HG03571 (cell line): Measurements from ENCODE around the gene MTG1.
"Not testable (repeated sequence)": the region's sequence is repeated elsewhere in the genome, so short reads cannot be mapped to it uniquely, and the experiment has no call there.

ENCODE experiments used
- ATAC-seq: cut with Tn5 transposase; IDR thresholded peaks from one replicate; pipeline ENCODE4 v1.9.1; 2021; ENCODE audit not compliant: unreplicated experiment

The MTG1 gene

DNA sequence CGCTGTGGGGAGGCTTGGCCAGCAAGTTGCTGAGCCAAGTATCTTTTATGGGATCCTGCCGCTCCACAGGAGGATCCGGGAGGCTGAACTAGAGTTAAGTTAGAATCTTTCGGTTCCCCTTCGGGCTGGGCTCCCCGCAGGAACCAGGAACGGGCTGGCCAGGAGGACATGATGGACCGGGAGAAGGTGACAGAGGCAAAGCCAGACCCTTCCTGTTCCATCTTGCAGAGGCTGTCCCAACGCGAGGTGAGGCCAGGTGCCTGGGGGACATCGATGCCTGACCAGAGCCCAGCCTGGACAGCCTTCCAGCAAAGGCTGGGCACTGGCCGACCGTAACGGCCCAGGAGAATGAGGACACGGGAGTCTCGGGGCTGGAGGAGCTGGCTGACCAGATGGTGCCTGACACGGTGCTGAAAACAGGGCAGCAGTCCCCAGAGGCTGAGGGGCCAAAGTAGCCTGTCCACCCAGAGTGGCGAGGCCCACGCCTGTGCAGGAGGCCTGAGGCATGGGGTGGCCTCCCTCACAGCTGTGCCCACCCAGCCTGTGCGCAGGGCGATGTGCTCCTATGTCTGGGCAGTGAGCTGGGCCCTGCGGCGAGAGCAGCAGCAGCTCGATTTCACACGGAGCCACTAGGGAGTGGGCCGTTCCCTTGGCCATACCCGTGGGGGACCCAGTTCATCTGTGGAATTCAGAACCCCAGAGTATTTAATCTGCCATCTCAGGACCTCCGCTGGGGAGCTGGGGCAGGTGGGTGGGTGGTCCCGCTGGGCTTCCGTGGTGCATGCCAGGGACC, 16.7 kb upstream of the MTG1 start:
- ATAC-seq = no peak

DNA sequence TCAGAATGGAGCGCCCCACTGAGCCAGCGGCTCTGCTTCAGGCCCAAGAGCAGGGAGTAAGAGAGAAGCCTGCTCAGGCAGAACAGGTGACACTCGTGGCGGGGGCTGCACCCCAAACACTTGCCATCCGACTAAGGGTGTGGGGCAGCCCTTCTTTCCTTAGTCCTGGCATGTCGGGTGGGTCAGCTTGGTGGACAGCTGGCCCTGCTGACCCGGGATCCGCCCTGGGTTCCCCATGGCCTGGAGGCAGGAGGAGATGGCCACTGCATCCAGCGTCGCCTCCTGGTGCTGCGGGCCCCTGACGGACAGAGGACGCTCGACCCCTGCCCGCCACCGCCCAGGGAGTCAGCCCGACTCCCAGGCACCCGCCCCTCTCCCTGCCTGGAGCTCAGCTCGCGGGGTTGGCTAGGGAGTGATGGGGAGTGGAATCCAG, 16.1 kb upstream of the MTG1 start:
- no peak for ATAC-seq

DNA sequence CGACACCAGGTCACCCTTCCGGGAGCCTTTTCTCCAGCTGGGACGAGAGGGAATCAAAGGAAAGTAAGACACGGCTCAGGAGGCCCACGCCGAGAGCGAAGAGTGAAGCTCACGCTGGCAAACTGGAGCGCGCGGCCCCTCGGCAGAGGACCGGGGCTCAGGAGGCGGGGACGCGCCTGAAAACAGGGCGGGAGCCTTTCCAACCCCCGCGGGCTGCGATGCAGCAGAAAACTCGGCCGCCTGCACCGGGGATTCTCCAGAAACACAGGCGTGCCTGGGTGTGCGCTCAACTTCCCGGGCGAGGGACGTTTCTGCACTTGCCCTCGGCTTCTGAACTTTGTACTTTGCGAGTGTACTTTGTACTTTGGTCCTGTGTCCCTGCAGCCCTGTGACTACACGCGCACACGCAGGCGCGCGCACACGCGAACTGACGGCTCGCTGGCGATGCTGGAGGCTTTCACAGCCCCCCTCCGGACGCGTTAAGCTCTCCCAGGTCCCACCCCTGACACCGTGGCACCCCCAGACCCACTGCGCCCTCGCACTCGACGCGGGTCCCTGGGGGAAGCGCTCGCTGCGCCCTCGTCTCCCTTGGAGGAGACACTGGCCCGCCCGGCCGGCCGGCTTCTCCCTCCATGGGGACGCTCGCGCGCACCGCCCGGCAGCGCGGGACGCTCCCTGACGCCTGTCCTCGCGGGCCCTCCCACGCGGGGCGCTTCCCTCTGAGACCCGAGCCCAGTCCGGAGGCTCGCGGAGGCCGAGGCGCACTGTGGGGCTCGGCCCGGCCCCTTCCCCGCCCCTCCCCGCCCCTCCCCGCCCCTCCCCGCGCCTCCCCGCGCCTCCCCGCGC, 15.5 kb upstream of the MTG1 start:
- peak; percentile 35 for ATAC-seq

DNA sequence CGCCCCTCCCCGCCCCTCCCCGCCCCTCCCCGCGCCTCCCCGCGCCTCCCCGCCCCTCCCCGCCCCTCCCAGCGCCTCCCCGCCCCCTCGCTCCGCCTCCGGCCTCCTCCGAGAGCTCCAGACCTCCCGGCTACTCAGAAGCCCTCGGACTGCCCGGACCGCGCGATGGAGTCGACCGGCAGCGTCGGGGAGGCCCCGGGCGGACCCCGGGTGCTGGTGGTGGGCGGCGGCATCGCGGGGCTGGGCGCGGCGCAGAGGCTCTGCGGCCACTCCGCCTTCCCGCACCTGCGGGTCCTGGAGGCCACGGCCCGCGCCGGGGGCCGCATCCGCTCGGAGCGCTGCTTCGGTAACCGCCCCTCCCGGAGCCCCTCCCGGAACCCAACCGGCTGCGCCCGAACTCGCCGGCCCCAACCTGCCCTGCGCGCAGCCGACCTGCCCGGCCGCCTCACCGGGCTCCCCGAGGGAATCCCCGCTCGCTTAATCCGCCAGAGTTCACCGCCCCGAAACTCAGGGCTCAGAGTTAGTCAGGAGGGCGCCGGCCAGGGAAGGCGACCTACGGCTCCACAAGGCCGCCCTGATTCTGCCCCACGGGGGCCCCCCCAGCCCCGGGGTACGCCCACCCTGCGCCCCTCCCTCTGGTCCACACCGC, 14.7 kb upstream of the MTG1 start, which contains the start of gene PAOX:
Gene PAOX (plus strand): TSS at position 111 of the 649 bp plus-strand sequence. CDS start 55 bp downstream, at position 166.
- peak; percentile 43 for ATAC-seq

DNA sequence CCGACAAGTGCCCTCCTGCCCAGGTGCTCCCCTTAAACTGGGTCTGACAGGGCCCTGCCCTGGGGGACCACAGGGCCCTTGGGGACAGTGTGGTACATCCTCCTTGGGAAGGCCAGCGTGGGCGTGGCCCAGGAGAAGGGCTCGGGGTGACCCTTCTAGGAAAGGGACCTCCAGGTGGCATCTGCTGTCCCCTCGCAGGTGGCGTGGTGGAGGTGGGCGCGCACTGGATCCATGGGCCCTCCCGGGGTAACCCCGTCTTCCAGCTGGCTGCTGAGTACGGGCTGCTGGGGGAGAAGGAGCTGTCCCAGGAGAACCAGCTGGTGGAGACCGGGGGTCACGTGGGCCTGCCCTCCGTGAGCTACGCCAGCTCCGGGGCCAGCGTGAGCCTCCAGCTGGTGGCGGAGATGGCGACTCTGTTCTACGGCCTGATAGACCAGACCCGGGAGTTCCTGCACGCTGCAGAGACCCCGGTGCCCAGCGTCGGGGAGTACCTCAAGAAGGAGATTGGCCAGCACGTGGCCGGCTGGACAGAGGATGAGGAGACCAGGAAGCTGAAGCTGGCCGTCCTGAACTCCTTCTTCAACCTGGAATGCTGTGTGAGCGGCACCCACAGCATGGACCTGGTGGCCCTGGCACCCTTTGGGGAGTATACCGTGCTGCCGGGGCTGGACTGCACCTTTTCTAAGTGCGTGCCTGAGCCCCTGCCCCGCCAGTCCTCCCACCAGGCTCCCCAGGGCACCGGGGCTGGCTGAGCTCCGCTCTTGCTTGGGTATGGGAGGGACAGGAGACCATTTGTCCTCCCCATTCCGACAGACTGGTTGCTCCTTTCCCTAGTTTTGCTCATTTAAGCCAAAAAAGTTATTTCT, 13.9 kb upstream of the MTG1 start:
- no peak for ATAC-seq

DNA sequence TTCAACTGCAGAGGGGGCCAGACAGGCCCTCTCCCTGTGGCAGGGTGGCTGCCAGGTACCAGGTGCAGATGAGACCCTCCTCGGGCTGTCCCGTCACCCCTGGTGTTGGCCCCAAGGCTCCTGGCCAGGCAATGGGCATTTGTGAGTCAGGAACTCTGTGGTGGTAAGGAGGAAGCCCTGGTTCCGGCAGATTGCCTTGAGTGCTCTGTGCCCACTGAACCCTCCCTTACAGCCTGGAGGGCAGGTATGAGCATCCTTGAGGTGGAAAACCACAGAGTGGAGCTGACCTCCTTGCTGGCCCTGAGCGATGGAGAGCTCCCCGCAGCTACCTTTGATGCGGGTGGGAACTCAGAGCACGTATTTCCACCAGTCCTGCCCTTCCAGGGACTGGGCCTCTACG, 12.9 kb upstream of the MTG1 start:
- ATAC-seq = no peak

DNA sequence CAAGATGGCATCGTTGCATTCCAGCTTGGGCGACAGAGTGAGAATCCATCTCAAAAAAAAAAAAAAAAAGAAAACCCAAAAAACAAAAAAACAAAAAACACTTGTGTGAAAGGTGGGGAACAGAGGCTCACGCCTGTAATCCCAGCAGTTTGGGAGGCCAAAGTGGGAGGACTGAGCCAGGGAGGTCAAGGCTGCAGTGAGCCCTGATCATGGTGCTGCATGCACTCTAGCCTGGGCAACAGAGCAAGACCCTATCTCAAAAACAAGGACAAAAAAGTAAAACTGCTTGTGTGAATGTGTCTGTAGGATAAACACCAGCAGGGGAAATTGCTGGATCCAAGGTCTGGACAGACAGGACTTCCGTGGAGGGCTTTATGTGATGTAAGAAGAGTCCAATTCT, 10.4 kb upstream of the MTG1 start:
- no peak for ATAC-seq

DNA sequence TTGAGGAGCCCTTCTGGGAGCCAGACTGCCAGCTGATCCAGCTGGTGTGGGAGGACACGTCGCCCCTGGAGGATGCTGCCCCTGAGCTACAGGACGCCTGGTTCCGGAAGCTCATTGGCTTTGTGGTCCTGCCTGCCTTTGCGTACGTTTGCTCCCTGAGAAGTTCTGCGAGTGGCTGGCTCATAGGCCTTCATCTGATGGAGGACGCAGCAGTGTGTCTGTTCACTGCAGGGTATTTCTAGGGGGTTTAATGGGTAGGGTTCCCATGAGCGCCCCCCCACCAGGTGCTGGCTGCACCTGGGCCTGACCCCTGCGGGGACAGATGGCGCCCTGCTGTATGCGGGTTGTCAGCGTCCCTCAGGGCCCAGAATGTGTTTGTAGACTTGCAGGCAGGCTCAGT, 9.9 kb upstream of the MTG1 start:
- no peak for ATAC-seq

DNA sequence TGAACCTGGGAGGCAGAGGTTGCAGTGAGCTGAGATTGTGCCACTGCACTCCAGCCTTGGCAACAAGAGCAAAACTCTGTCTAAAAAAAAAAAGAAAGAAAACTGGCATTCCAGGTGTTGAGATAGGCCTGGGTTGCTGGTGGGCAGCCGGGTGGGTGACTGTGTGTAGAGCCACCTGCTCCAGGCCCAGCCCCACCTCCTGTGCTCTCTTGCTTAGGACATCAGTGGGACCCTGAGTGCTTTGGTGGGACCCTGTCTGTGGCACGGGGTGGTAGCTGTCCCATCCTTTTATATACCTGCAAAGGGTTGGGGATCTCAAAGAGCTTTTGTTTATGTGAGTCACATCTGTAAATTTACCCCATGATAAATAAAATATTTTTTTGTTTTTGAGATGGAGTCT, 8.7 kb upstream of the MTG1 start:
- no peak for ATAC-seq

DNA sequence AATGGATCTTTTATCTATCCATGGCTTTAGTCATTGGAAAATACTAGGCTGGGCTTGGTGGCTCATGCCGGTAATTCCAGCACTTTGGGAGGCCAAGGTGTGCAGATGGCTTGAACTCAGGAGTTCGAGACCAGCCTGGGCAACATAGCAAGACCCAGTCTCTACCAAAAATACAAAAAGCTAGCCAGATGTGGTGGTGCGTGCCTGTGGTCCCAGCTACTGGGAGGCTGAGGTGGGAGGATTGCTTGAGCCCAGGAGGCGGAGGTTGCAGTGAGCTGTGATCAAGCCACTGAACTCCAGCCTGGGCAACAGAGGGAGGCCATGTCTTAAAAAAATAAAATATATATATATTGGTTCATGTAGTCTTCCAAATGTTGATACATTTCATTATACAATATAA, 7.0 kb upstream of the MTG1 start:
- not testable (repeated sequence) for ATAC-seq

DNA sequence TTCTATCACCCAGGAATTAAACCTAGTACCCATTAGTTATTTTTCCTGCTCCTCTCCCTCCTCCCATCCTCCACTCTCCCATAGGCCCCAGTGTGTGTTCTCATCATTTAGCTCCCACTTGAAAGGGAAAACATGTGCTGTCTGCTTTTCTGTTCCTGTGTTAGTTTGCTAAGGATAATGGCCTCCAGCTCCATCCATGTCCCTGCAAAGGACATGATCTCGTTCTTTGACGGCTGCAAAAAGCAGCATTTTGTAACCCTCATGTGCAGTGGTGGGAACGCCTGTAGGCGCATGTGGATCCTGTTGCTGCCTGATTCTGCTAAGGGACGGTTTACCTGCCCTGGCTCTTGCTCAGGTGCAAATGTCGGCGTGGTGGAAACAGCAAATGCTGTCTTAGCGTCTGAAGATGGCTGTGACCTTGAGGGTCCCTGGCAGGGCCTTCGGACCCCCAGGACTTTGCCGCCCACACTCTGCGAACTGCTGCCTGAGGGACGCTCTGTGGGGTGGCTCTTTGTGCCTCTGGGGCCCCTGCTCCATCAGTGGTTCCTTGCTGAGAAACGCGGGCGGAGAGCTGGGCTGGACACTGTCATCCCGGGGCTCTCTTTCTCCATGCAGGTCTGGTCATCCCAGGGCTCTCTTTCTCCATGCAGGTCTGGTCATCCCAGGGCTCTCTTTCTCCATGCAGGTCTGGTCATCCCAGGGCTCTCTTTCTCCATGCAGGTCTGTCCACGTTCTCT, 5.6 kb upstream of the MTG1 start:
- peak; percentile 10 for ATAC-seq

DNA sequence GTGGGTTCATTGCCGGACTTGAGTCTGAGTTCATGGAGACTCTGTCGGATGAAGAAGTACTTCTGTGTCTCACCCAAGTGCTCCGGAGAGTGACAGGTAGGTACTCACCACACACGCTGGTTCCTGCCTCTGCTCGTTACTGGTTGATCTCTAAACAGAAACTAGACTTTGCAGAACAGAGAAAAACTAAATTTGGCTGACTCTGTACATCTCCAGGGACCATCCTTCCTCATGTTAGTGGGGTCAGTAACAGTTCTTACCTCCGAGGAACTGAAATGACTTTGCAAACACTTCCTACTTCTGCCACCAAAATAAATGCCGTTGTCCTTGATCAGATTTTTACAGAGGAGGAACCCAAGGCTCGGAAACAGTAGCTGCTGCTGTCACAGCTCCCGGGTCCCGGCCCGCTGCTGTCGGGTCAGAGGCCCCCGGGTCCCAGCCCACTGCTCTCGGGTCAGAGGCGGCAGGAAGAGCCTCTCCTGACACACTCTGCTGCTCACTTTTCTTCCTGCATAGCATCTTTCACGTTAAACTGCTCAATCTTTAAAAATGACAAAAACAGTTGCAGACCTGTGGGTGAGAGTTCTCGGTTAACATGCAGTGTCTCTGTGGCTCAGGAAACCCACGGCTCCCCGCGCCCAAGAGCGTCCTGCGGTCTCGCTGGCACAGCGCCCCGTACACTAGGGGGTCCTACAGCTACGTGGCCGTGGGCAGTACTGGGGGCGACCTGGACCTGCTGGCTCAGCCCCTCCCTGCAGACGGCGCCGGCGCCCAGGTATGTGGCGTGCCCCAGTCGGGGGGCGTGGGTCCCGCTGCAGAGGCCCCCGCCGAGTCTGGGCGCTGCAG, 4.8 kb upstream of the MTG1 start:
- ATAC-seq = peak; percentile 77

DNA sequence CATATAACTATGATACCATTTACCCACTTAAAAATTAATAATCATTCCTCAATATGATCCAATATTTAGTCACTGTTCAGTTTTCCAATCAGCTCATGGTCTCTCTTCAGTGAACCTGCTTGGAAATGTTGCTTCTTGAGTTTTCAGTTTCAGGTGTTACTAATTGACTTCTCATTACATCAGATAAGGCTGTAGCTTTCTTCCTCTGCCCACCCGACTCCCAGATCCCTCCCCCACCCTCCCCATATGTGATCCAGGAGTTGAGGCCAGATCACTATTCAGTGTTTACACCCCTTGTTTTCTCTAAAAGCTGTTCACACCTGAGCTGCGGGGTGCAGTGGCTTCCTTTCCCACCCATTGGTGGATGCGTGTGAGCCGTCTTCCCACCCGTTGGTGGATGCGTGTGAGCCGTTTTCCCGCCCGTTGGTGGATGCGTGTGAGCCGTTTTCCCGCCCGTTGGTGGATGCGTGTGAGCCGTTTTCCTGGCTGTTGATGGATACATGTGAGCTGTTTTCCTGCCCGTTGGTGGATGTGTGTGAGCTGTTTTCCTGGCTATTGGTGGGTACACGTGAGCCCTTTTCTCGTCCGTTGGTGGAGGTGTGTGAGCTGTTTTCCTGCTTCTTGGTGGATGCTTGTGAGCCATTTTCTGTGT, 3.2 kb upstream of the MTG1 start:
- ATAC-seq = no peak

DNA sequence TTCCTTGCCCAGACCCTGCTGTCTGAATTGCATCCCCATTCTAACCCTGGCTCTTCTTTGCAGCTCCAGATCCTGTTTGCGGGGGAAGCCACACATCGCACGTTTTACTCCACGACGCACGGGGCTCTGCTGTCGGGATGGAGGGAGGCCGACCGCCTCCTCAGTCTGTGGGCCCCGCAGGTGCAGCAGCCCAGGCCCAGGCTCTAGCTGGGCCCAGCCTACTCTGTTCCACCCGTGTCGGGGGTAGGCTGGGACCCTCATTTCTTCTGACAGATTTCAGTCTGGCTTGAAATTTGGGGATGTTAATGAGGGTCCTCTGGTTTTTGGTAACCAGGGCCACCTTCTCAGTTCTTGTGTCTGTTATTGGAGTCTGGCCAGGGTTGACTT, 2.7 kb upstream of the MTG1 start:
- no peak for ATAC-seq

DNA sequence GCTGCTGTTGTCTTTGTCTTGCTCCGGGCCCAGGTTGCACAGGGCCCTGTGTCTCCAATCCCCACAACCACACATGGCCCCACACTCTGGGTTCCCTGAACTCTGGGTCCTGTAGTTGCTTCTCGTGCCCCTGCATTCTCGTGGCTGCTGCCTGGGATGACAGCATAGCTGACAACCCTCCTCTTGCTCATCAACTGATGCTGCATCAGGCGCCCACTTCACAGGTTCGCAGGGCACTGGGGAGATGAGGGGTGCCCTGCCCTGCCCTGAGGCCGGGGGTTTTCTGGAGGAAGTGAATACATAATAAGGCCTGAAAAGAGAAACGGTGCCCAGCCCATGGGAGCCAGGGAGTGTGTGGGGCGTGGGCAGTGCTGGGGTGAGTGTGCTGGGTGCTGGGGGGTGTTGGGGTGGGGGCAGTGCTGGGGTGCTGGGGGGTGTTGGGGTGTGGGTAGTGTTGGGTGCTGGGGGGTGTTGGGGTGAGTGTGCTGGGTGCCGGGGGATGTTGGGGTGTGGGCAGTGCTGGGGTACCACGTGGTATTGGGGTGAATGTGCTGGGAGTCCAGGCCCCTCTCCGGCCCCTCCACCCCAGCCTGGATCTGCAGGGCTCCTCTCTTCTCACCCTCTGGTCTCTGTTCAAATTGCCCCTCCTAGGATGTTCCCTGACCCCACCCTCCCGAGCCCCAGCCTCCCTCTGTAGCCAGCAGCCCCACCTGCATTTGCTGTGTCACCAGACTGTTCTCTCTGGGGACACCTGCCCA, 2.0 kb upstream of the MTG1 start:
- ATAC-seq = no peak

DNA sequence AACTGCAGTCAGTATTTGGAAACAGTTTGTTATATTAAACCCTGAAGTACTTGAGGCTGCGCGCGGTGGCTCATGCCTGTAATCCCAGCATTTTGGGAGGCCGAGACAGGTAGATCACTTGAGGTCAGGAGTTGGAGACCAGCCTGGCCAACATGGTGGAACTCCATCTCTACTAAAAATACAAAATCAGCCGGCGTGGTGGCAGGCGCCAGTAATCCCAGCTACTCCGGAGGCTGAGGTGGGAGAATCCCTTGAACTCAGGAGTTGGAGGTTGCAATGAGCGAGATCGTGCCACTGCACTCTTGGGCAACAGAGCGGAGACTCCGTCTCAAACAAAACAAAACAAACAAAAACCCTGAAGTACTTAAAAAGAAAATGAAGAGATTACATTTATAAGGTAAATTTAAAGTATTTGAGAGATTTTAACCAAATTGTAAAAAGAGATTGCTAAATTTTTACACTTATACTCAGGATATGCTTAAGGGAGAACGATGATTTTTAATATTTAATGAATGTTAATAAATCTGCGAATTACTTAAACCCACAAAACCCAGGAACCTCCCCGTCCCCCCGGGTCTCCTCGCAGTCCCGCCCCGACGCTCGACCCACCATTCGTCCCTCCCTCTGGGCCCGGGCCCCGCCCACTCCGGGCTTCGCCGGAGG, 425 bp upstream of the MTG1 start:
- ATAC-seq = no peak

DNA sequence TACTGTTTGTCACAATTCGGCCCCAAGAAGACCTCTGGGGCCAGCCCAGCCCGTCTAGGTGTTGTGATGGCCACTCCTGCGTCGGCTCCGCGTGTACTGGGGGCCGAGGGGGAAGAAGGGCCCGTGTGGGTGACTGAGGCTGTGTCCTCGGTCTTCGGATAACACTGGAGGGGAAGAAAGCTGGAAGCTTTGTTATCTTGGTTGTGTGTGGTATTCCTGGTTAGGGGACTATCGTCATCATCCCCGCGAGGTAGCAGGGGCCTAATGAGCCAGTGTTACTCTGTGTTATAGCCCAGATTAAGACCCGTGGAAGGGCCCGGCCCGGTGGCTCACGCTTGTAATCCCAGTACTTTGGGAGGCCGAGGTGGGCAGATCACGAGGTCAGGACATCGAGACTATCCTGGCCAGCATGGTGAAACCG, 854 bp downstream of the MTG1 start:
- no peak for ATAC-seq
